ENCODE data around the gene HABP4. TPM values are rescaled to one million over a fixed set of nuclear protein-coding genes. Genes with fewer than 3 reads are reported as not detected.
A peak's percentile ranks its signal among the peaks of the same experiment; 100 is the strongest.

Gene HABP4
- total and polyA plus RNA-seq, 9 of the 15 experiments (the other 6 are each of a cell fraction or from before 2014, with no cell fraction given), result 0.38 to 2.4 (median 1.9) TPM

- TF ChIP-seq SNRNP70 (optimal IDR thresholded peaks at IDR 0.05; ENCODE audit: low read depth, low read length), result no peak
- 0 out of 2 replicates have a peak, but pooled peaks have one; percentile 62 for TF ChIP-seq AFF4 (CRISPR knock-in tag; IDR thresholded peaks at IDR 0.05)
- TF ChIP-seq CBX1 (IDR thresholded peaks at IDR 0.05; ENCODE audit: low read depth), result no peak
- TF ChIP-seq ZBTB7A (IDR thresholded peaks at IDR 0.05; ENCODE audit: borderline replicate concordance, control insufficient read depth, low read depth, low read length), result peak; percentile 37; the same call in 1 of the 2 replicates
These were observed 902 bp downstream of the HABP4 start (continued) for GRCh38 chr9:96450613-96451528.

- no peak overlapping the region for H3K27ac ChIP-seq (ENCODE audit: extremely low read depth, low read depth, low read length)
- intact Hi-C loops (cut with micrococcal nuclease), result no loop called here
- no peaks in the 10 kb centered on the region; the same call in 2 of the 3 replicates for H3K79me2 ChIP-seq (ENCODE audit: control insufficient read depth, insufficient read depth, low read length)
- no peak overlapping the region for H3K4me2 ChIP-seq (ENCODE audit: insufficient read depth, low read length)
- WGBS (ENCODE audit: insufficient coverage, low coverage, missing lambda C conversion rate), result 17% methylated on average over 2 of the region's 2 CpGs
- H3K27me3 ChIP-seq (ENCODE audit: control insufficient read depth in 2 of 2, insufficient read depth in 2 of 2, low read length in 2 of 2), result peaks cover 2 to 10% of the 10 kb centered on the region in 2 experiments; a peak in 2 of 5 replicates
- H3K9ac ChIP-seq (ENCODE audit: insufficient read depth in 1 of 2, low read depth in 2 of 2, low read length in 2 of 2), result no peak overlapping the region
- no peak overlapping the region for H3K4me3 ChIP-seq
- H2AFZ ChIP-seq (ENCODE audit: low read depth, low read length), result no peak overlapping the region
- CTCF ChIA-PET (ENCODE audit: low intra/inter-chr PET ratio), result no interaction called here
- no peaks in the 10 kb centered on the region for H3K9me3 ChIP-seq (replicated peaks; ENCODE audit: control insufficient read depth, insufficient read depth, low read depth, low read length)
- FAIRE-seq (peak; percentile 11), ATAC-seq (no peak), DNase-seq (ENCODE audit: extremely low read depth in 1 of 4, low spot score in 3 of 4) (no peak)
- no peaks in the 10 kb centered on the region for H4K20me1 ChIP-seq (replicated peaks; ENCODE audit: control insufficient read depth, insufficient read depth, low read length)
- in situ Hi-C loops (cut with MboI), result no loop called here
- H3K4me1 ChIP-seq (replicated peaks in 1 of 2; ENCODE audit: control insufficient read depth in 2 of 2, insufficient read depth in 2 of 2, low read length in 2 of 2), result peaks cover 2 to 18% of the 10 kb centered on the region in 2 experiments; a peak in 3 of 5 replicates
- peak in 2 of 3 experiments; percentile 16 to 35; a peak in 2 of 6 replicates for TF ChIP-seq CTCF (IDR thresholded peaks at IDR 0.05 in 2 of 3, conservative IDR thresholded peaks at IDR 0.05 in 1 of 3; ENCODE audit: insufficient read depth in 2 of 3, low read depth in 1 of 3, low read length in 3 of 3)
- no peak for TF ChIP-seq ZNF324 (CRISPR knock-in tag; IDR thresholded peaks at IDR 0.05)
- TF ChIP-seq RAD21 (CRISPR knock-in tag; conservative IDR thresholded peaks at IDR 0.05 in 1 of 2, IDR thresholded peaks at IDR 0.05 in 1 of 2), result peak in 1 of 2 experiments; percentile 34; a peak in 2 of 4 replicates
- POLR2A ChIA-PET, result interaction anchor here (1.9 kb wide), 1 partner anchor 10 kb away, joined by 5 read pairs; no protein-coding TSS in a partner anchor
- no peaks in the 10 kb centered on the region for H3K9me1 ChIP-seq (ENCODE audit: control insufficient read depth, insufficient read depth, low read length)
- BruUV-seq (replicated peaks), result no TSS peak
- no peaks in the 10 kb centered on the region for H3K36me3 ChIP-seq (ENCODE audit: control insufficient read depth, insufficient read depth, low read length)
These were observed 3.7 kb downstream of the HABP4 start for GRCh38 chr9:96453625-96454024.
